ENCODE results near the gene VCL.
"Not testable (repeated sequence)": the region's sequence is repeated elsewhere in the genome, so short reads cannot be mapped to it uniquely, and the experiment has no call there.

Gene VCL

DNA sequence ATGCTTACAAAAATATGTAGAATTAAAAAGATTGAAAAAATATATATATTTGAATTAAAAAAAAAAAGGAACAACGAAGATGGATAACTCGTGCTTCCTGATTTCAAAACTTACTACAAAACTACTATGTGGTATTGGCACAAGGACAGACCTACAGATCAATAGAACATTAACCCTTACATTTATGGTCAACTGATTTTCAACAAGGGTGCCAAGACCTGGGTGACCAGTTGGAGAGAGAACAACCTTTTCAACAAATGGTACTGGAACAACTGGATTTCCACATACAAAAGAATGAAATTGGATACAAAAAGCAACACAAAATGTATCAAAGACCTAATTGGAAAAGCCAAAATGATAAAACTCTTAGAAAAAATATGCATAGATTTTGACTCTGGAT lies 142.6 kb downstream of the VCL start:
- no peak for DNase-seq (ENCODE audit: low read depth)
- TF ChIP-seq, protein P1, sequence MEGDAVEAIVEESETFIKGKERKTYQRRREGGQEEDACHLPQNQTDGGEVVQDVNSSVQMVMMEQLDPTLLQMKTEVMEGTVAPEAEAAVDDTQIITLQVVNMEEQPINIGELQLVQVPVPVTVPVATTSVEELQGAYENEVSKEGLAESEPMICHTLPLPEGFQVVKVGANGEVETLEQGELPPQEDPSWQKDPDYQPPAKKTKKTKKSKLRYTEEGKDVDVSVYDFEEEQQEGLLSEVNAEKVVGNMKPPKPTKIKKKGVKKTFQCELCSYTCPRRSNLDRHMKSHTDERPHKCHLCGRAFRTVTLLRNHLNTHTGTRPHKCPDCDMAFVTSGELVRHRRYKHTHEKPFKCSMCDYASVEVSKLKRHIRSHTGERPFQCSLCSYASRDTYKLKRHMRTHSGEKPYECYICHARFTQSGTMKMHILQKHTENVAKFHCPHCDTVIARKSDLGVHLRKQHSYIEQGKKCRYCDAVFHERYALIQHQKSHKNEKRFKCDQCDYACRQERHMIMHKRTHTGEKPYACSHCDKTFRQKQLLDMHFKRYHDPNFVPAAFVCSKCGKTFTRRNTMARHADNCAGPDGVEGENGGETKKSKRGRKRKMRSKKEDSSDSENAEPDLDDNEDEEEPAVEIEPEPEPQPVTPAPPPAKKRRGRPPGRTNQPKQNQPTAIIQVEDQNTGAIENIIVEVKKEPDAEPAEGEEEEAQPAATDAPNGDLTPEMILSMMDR (conservative IDR thresholded peaks at IDR 0.05; ENCODE audit: control insufficient read depth, insufficient read depth, low read depth, low read length): no peak
- no peak overlapping the region for H3K4me3 ChIP-seq (ENCODE audit: control insufficient read depth, low read depth, low read length)

DNA sequence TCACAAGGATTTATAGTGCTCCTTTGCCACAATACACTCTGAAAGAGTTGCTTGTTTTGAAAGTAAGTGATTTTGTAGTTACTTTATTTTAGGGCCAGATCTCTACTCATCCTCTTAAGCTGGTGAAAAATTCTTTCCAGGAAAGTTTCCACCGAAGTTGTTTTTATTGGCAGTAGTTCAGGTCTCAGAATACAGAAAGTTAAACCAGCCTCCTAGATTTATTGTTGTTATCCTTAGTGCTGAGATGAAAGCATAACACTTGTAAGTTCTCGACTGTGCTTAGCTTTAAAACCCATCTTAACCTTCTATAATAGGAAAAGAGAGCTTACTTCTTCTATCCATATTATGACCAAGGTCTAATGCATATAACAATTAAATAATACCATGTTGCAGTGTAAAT lies 147.2 kb downstream of the VCL start:
- DNase-seq (ENCODE audit: low read depth): peak; percentile 88
- no peak overlapping the region for H3K4me3 ChIP-seq (ENCODE audit: control insufficient read depth, low read depth, low read length)
- TF ChIP-seq, protein P1 (conservative IDR thresholded peaks at IDR 0.05; ENCODE audit: control insufficient read depth, insufficient read depth, low read depth, low read length): no peak

DNA sequence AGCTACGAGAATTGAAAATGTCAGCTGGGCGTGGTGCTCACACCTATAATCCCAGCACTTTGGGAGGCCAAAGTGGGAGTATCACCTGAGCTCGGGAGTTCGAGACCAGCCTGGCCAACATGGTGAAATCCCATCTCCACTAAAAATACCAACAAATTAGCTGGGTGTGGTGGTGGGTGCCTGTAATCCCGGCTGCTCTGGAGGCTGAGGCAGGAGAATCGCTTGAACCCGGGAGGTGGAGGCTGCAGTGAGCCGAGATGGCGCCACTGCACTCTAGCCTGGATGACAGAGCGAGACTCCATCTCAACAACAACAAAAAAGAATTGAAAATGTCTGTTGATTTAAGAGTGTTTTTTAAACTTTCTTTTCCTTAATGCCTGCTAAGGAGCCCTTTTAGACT lies 149.1 kb downstream of the VCL start:
- not testable (repeated sequence) for DNase-seq (ENCODE audit: low read depth); H3K4me3 ChIP-seq (ENCODE audit: control insufficient read depth, low read depth, low read length)

DNA sequence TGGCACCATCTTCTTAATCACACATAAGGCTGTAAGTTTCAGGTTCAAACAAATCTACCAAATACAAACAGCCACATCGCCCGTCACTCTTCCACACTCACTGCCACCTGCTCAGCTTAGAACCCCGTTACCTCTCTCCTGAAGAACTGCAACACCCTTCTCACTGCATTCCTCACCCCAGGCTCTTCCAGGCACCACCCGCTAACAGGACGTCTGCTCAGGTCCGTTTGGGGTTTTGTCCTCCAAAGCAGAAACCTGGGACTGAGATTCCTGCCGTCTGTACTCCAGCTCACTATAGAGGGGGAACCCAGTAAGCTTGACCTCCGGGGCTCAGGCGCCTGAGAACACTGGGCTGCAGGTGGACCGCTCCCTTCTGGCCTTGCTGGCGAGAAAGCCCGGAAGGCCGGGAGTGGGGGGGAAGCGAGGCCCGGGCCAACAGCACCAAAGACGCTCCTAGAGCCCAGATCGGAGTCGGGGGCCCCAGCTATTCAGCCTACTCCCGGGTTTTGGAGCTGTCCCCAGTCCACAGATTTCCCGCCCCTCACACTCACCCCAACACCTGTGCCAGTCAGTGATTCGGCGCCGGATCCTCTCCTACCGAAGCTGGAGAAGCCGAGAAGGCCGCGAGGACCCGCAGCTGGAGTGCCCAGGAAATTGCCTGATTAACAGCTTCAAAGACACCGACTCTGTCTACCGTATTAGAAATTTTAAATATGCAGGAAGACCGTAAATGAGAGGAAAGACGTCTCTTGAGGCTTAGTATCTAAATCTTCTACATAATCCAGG lies 152.5 kb downstream of the VCL start, which contains the start of gene AP3M1:
Gene AP3M1 (minus strand): TSS at position 625 of the 786 bp plus-strand sequence. CDS start 12,449 bp downstream, outside the sequence.
- no peak for DNase-seq (ENCODE audit: low read depth)
- TF ChIP-seq, protein P1 (conservative IDR thresholded peaks at IDR 0.05; ENCODE audit: control insufficient read depth, insufficient read depth, low read depth, low read length): no peak
- peak within 1 kb of the TSS; percentile 84 for H3K4me3 ChIP-seq (ENCODE audit: control insufficient read depth, low read depth, low read length)

DNA sequence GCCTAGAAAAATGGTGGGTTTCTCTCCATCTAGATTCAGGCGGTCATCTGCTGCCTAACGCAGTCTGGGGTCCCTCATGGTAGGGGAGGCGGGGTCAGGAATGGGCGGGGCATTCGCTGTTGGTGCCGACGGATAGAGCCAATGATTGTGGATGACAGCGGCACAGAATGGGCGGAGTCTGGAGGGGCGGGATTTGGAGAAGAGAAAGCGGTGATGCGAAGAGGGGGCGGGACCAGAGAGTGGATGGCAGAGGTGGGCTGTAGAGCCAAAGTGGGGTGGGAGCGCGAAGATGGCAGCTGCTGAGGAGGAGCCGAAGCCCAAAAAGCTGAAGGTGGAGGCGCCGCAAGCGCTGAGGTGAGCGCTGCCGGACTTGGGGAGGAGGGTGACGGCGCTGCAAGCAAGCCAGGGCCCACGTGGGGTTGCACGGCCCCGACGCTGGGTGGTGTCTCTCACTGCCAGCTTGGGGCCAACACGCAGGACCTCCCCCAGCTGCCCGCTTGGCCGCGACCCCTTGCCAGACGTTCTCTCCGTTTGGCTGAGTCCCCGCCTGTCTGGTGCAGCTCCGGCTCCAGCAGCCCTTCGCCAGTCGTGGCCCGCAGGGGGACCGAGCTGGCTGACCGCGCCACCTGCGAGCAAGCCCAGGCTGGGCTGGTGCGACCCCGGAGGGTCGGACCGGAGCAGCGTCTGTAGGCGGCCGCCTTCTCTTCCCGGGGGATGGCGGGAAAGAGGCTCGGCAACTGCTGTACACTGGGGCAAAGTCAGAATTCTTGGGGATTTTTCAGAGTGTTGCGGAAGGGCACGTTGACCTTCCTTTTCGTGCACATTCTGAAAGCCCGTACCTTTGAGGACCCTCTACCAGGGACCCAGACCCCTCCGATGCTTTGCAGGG lies 153.3 kb downstream of the VCL start, which contains the start of gene ADK:
Gene ADK (plus strand): TSS at position 232 of the 889 bp plus-strand sequence. CDS start 58 bp downstream, at position 290.
- TF ChIP-seq, protein P1 (conservative IDR thresholded peaks at IDR 0.05; ENCODE audit: control insufficient read depth, insufficient read depth, low read depth, low read length): no peak
- peak within 1 kb of the TSS; percentile 84 for H3K4me3 ChIP-seq (ENCODE audit: control insufficient read depth, low read depth, low read length)
- peak; percentile 96 for DNase-seq (ENCODE audit: low read depth)

DNA sequence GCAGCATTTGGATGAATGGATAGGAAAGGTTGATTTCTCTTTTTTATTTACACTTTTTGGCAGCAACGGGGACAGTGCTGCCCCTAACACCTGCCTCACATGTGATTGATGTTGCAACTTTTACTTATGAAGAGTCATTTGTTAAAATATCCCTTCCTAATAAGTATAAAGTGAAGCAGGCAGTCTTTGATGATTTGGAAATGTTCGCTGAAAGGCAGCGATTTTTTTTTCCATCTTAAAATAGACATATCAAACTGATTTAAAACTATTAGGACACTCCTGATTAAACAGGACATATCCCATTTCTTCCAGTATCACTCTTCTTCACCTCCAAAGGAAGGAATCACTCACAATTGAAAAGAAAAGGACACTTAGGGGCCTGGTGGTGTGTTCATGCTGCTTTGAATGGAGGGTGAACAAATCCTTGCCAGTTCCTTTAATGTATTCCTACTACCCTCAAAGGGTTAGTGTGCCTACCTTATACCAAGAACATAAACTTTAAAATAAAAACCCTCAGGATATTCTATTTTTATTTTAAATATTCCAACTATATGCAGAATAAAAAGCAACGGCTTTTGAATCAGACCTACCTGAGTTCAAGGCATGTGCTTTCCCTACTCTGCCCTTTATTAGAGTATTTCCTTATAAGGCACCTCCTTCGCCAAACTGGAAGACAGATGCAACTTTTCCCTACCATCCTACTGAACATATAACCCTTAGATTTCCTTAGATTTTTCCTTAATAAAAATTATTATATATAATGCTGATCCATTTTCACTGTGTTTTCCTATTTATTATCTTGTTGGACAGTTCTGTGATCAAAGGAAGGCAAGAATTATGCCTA lies 154.2 kb downstream of the VCL start:
- DNase-seq (ENCODE audit: low read depth): peak; percentile 12
- TF ChIP-seq, protein P1 (conservative IDR thresholded peaks at IDR 0.05; ENCODE audit: control insufficient read depth, insufficient read depth, low read depth, low read length): no peak
- peak overlapping the region; percentile 84 for H3K4me3 ChIP-seq (ENCODE audit: control insufficient read depth, low read depth, low read length)
